CD4-positive, alpha-beta T cell treated with Interleukin-17A for 1 hour (primary cell): Measurements from ENCODE around the gene AGTR1.
"Not testable (repeated sequence)": the region's sequence is repeated elsewhere in the genome, so short reads cannot be mapped to it uniquely, and the experiment has no call there.

ENCODE experiments used
- DNase-seq: peaks from one replicate; pipeline ENCODE4 v3.0.0-alpha.2; 2020

Gene AGTR1

GRCh38 chr3:148718982-148719862 is 21.5 kb downstream of the AGTR1 start:
- DNase-seq, result no peak

- no peak for DNase-seq
These were observed 23.2 kb downstream of the AGTR1 start for GRCh38 chr3:148720873-148721272.

DNA sequence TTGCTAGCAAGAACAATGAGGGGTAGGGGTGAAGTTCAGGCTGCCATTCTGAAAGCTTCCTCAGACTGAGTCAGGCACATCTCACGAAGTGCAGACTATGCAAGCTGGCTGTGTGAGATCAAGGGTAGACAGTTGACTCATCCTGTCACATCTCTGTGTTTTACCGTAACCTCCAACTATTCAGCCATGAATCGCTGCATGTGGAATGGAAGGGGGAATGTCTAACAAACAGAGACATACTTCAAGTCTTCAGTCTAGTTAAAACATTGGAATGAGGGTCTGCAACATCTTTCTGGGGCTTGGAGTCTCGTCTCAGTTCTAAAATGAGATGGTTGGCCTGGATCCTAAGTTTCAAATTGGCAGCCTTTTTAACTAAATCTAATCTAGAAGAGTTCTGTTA is 25.9 kb downstream of the AGTR1 start:
- DNase-seq, result no peak

GRCh38 chr3:148727231-148727630 is 29.5 kb downstream of the AGTR1 start:
- DNase-seq, result no peak

- DNase-seq, result no peak
These were observed 31.1 kb downstream of the AGTR1 start for GRCh38 chr3:148728753-148729152.

- no peak for DNase-seq
These were observed 31.9 kb downstream of the AGTR1 start for GRCh38 chr3:148729476-148730055.

DNA sequence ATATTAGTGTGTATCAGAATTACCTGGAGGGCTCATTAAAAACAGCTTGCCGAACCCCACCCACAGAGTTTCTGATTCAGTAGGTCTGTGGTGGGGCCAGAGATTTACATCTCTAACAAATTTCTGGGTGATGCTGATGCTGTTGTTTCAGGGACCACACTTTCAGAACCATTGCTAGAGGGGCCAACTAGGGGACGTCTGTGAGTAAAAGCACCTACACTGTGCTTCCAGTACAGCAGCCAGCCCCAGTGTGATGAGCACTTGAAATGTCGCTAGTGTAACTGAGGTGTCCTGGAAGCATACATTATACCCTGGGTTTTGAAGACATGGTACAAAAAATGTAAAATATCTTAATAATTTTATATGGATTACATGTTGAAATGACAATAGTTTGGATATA is 33.0 kb downstream of the AGTR1 start:
- DNase-seq, result no peak

- no peak for DNase-seq
These were observed 37.9 kb downstream of the AGTR1 start for GRCh38 chr3:148735597-148735996.

GRCh38 chr3:148736086-148736485 is 38.4 kb downstream of the AGTR1 start:
- DNase-seq, result no peak

- no peak for DNase-seq
These were observed 39.4 kb downstream of the AGTR1 start for GRCh38 chr3:148737104-148737530.

GRCh38 chr3:148739720-148740119 is 42.0 kb downstream of the AGTR1 start:
- DNase-seq, result no peak

DNA sequence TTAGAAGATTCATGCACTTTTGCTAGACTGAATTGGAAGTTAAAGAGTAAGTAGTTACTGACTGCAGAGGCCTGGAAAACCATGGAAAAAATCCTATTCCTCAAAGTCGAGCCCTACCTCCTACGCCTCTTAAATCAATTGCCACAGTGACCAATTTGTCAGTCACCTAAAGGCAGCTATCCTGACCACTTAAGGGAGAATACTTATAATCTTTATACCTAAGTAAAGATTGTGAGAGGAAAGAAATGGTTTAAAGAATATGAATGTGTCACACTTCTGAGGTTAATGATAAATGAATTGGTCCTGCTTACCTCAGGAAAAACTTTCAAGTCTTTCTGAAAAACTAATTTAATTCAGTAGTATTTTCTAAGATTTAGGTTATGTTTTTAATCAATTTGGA is 42.6 kb downstream of the AGTR1 start:
- DNase-seq, result no peak

DNA sequence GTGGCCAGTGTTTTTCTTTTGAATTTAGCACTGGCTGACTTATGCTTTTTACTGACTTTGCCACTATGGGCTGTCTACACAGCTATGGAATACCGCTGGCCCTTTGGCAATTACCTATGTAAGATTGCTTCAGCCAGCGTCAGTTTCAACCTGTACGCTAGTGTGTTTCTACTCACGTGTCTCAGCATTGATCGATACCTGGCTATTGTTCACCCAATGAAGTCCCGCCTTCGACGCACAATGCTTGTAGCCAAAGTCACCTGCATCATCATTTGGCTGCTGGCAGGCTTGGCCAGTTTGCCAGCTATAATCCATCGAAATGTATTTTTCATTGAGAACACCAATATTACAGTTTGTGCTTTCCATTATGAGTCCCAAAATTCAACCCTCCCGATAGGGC is 43.5 kb downstream of the AGTR1 start:
- DNase-seq, result no peak

DNA sequence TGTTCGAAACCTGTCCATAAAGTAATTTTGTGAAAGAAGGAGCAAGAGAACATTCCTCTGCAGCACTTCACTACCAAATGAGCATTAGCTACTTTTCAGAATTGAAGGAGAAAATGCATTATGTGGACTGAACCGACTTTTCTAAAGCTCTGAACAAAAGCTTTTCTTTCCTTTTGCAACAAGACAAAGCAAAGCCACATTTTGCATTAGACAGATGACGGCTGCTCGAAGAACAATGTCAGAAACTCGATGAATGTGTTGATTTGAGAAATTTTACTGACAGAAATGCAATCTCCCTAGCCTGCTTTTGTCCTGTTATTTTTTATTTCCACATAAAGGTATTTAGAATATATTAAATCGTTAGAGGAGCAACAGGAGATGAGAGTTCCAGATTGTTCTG is 44.4 kb downstream of the AGTR1 start:
- no peak for DNase-seq

- no peak for DNase-seq
These were observed 48.4 kb downstream of the AGTR1 start for GRCh38 chr3:148746053-148746452.

- no peak for DNase-seq
These were observed 50.6 kb downstream of the AGTR1 start for GRCh38 chr3:148748283-148748682.

DNA sequence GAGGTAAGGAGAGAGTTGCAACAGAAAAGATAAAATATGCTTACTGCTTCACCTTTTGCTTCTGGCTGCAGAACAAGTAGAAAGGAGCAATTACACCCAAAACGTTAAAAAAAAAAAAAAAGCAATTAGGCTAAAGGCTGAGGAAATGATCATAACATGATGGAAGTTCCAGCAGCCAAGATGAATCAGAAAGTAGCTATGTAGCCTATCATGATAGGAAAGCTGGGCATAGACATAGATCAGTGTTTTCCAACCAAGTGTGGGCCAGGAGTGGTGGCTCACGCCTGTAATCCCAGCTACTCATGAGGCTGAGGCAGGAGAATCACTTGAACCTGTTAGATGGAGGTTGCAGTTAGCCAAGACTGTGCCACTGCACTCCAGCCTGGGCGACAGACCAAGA is 52.6 kb downstream of the AGTR1 start:
- no peak for DNase-seq

DNA sequence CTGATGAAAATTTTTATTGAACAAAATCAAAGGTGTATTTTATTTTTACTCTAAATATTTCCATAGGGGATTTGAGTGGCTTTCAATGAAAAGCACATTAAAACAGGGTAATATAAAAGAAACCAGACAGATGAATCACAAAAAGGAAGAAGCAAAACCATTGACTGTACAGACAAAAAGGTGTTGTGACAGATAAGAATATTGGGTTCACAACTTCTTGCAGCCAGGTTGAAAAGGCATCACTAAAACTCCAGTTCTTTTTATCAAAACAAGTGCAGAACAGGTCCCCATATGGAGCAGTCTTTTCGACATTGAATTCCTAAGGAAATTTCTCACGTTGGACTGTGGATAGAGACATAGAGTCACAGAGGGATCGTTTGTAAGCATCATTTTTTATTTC is 53.8 kb downstream of the AGTR1 start:
- DNase-seq, result no peak

GRCh38 chr3:148753385-148753784 is 55.7 kb downstream of the AGTR1 start:
- DNase-seq, result not testable (repeated sequence)

- DNase-seq, result no peak
These were observed 57.9 kb downstream of the AGTR1 start for GRCh38 chr3:148755570-148755969.

DNA sequence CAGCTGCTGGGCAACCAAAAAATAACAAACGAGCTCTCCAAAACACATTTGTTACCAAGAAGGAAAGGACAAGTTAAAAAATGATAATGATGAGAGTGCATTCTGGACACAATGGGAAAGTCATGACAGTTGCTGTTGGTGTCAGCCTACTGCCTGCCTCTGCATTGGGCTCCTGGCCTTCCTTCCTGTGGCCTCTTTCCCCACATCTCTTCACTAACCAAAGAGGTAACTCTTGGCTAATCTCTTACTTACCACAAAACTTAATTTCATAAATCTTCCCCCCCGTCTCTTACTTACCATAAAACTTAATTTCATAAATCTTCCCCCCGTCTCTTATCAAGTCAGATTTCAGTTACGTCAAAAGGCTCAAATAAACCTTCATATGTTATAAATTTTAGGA is 58.6 kb downstream of the AGTR1 start:
- no peak for DNase-seq

DNA sequence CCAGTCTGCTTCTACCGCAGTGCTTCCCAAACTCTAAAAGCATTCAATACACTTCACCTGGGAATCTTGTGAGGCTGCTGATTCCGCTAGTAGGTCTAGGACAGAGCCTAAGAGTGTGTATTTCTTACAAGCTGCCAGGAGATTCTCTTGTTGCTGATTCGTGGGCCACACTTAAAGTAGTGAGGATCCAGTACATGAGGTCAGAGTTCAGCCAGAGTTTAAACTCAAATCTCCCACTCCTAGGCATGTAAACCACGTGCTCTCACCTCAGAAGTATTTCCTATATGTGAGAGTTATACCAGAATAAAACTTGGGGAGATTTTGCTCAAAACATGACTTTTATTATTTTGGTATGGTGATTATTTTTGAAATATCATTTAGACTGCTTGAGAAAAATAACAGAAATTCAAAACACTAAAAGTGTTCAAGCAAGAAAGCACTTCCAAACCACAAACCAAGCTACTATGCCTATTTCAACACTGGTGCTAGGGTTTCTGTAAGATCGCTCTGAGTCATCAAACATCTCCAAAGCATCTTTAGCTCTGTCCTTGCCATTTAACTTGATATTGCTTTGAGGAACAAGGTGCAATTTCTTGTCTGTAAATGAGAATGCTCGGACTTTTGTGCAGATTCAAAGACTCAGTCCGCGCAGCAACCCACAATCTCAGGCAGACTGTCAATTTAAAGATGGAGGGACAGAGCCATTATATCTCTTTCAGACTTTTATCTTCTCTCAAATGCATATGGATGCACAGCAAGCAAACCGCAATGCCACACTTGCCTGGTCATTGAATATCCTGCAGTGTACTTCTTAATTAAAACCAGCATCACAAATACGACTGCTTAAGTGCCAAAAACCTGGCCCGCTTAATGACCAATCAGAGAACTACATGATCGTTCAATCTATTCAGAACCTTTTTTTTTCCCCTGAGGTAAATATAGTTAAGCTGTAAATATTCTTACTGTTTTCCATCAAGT is 59.8 kb downstream of the AGTR1 start:
- no peak for DNase-seq

DNA sequence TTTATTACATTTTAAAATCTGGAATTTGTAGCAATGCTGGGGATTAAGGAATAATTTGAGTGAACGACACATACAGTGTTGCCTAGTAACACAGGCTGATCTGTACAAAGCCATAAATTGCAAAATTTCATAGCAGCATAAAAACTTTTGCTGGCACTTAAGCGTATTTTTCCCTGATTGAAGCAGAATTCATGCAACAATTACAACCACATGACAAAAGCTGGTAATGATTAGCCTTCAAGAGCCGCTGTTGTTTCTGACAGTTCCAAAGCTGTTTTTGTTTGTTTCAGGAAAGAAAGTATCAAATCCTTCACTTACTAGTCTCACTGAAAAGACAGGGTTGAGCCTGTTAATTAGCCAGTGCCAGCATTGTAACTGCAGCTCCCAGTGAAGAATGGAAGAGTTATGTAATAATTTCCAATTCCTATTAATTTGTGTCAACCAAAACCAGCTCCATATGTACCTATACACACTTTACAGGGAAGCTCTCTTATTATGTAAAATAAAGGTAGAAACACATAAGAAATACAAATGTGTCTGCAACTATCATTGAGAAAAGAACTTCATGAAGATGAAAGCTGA is 60.7 kb downstream of the AGTR1 start:
- DNase-seq, result no peak
